B cell (primary cell): ENCODE measurements around the gene FGFR2.

Source experiments
- CTCF ChIP-seq: fragments of 200-600 bp; IDR thresholded peaks from one replicate; pipeline ENCODE4 v1.8.0; 2022; ENCODE audit warnings: antibody characterized with exemption, mild to moderate bottlenecking
- EZH2 ChIP-seq: IDR thresholded peaks from 2 replicates; pipeline ENCODE4 v1.6.1; 2012; ENCODE audit warnings: borderline replicate concordance, low read depth, mild to moderate bottlenecking, moderate library complexity, low read length; ENCODE audit not compliant: insufficient read depth, poor library complexity, severe bottlenecking

GRCh38 chr10:121647401-121647800 is 49.2 kb upstream of the FGFR2 start:
- TF ChIP-seq CTCF (no peak), EZH2 (no peak)
